CD4-positive, alpha-beta memory T cell (primary cell): Measurements from ENCODE around the gene DIS3L2. TPM values are rescaled to one million over a fixed set of nuclear protein-coding genes. Genes with fewer than 3 reads are reported as not detected.
"Not testable (repeated sequence)": the region's sequence is repeated elsewhere in the genome, so short reads cannot be mapped to it uniquely, and the experiment has no call there.

Experiments
- CTCF ChIA-PET: fragments of 350-600 bp; sonication (Branson Sonifier 250); formaldehyde crosslinking; loops from one replicate; lab custom pipeline; 2021; ENCODE audit warnings: inconsistent platforms; ENCODE audit not compliant: partially characterized antibody; lab: Charles Lee
- POLR2A ChIA-PET: fragments of 350-600 bp; sonication (Branson Sonifier 250); formaldehyde crosslinking; loops from one replicate; lab custom pipeline; 2021; ENCODE audit not compliant: partially characterized antibody; lab: Charles Lee
- DNase-seq, 5 donors: peaks; one replicate each; pipeline versions ENCODE4 v3.0.0 to v3.0.0-alpha.2; 2020 to 2022; ENCODE audit warnings: mixed read lengths in 1 of 5
- H3K27ac ChIP-seq: one replicate; pipeline ENCODE4 v1.7.0; 2013; ENCODE audit warnings: low read depth, low read length
- H3K27me3 ChIP-seq: 2 replicates; pipeline ENCODE4 v1.7.0; 2013; ENCODE audit warnings: mild to moderate bottlenecking, low read length, moderate library complexity; ENCODE audit not compliant: insufficient read depth
- H3K36me3 ChIP-seq: 2 replicates; pipeline ENCODE4 v1.7.0; 2013; ENCODE audit warnings: mild to moderate bottlenecking, low read length, moderate library complexity; ENCODE audit not compliant: insufficient read depth
- H3K4me1 ChIP-seq: 2 replicates; pipeline ENCODE4 v1.7.0; 2013; ENCODE audit warnings: mild to moderate bottlenecking, low read length, moderate library complexity; ENCODE audit not compliant: insufficient read depth
- H3K4me3 ChIP-seq, 2 donors: one replicate each; pipeline ENCODE4 v1.7.0; 2013; ENCODE audit warnings: low read length in 2 of 2, mild to moderate bottlenecking in 1 of 2
- H3K9me3 ChIP-seq, 2 donors: one replicate each; pipeline ENCODE4 v1.7.0; 2013; ENCODE audit warnings: low read length in 2 of 2, control low read depth in 1 of 2; ENCODE audit not compliant: control insufficient read depth in 1 of 2
- H3K27ac Mint-ChIP-seq, 7 donors: one replicate each; pipeline ENCODE4 v1.8.0; 2020 to 2021; ENCODE audit warnings: mixed read lengths in 7 of 7, mild to moderate bottlenecking in 6 of 7, inconsistent platforms in 3 of 7, moderate library complexity in 3 of 7
- H3K27me3 Mint-ChIP-seq, 2 donors: one replicate each; pipeline ENCODE4 v1.8.0; 2020 to 2021; ENCODE audit warnings: mixed read lengths in 2 of 2
- H3K36me3 Mint-ChIP-seq, 2 donors: one replicate each; pipeline ENCODE4 v1.8.0; 2020 to 2021; ENCODE audit warnings: mixed read lengths in 2 of 2, inconsistent platforms in 1 of 2, mild to moderate bottlenecking in 1 of 2
- H3K4me1 Mint-ChIP-seq, 4 donors: one replicate each; pipeline ENCODE4 v1.8.0; 2020 to 2021; ENCODE audit warnings: mixed read lengths in 4 of 4, mild to moderate bottlenecking in 1 of 4
- H3K4me3 Mint-ChIP-seq, 8 donors: one replicate each; pipeline ENCODE4 v1.8.0; 2020 to 2021; ENCODE audit warnings: mixed read lengths in 8 of 8, mild to moderate bottlenecking in 7 of 8, moderate library complexity in 6 of 8, inconsistent platforms in 3 of 8
- H3K9me3 Mint-ChIP-seq, 8 donors: one replicate each; pipeline ENCODE4 v1.8.0; 2020 to 2021; ENCODE audit warnings: mixed read lengths in 8 of 8, mild to moderate bottlenecking in 5 of 8, inconsistent platforms in 3 of 8, moderate library complexity in 1 of 8
- intact Hi-C: fragments of 100-400 bp; cut with micrococcal nuclease; formaldehyde crosslinking; loops from one replicate; pipeline ENCODE4 v1.15.1; 2023
- polyA plus RNA-seq, 2 donors: library from polyadenylated mRNA; unstranded; fragments of 300-500 nt; fragmentation: Illumina TruSeq; gene quantifications; one replicate each; pipeline ENCODE4 v1.2.3, GENCODE V29; 2021
- total RNA-seq, 2 experiments: library from RNA; stranded (reverse); gene quantifications; one replicate each; pipeline ENCODE4 v1.2.3, GENCODE V29; 2021

Gene DIS3L2
- total and polyA plus RNA-seq, 4 experiments from 2014 or later, result 16.0 to 59.7 (median 39.3) TPM

GRCh38 chr2:231940795-231941194 is 20.7 kb upstream of the DIS3L2 start:
- Histone ChIP-seq H3K4me3 (no peak overlapping the region), H3K9me3 (no peaks in the 10 kb centered on the region), H3K36me3 (no peaks in the 10 kb centered on the region), H3K27me3 (no peaks in the 10 kb centered on the region), H3K4me1 (no peaks in the 10 kb centered on the region), H3K27ac (no peak overlapping the region)
- Mint-ChIP-seq H3K36me3 (no peaks in the 10 kb centered on the region), H3K4me3 (no peak overlapping the region), H3K9me3 (peaks cover 0 to 3% (median 0%) of the 10 kb centered on the region in 8 donors), H3K4me1 (no peaks in the 10 kb centered on the region), H3K27me3 (peaks cover 3 to 7% of the 10 kb centered on the region in 2 donors), H3K27ac (no peak overlapping the region)
- intact Hi-C loops, result no loop called here
- no peak for DNase-seq
- CTCF ChIA-PET, result no interaction called here
- POLR2A ChIA-PET, result no interaction called here

- H3K9me3 Mint-ChIP-seq, result peaks cover 0 to 3% (median 0%) of the 10 kb centered on the region in 8 donors
- Histone ChIP-seq H3K27ac (no peak overlapping the region), H3K36me3 (no peaks in the 10 kb centered on the region), H3K4me3 (no peak overlapping the region), H3K4me1 (no peaks in the 10 kb centered on the region), H3K27me3 (no peaks in the 10 kb centered on the region), H3K9me3 (no peaks in the 10 kb centered on the region)
- no peak overlapping the region for H3K27ac Mint-ChIP-seq
- H3K4me3 Mint-ChIP-seq, result no peak overlapping the region
- intact Hi-C loops, result no loop called here
- POLR2A ChIA-PET, result no interaction called here
- H3K4me1 Mint-ChIP-seq, result no peaks in the 10 kb centered on the region
- peaks cover 3 to 7% of the 10 kb centered on the region in 2 donors for H3K27me3 Mint-ChIP-seq
- no peak for DNase-seq
- H3K36me3 Mint-ChIP-seq, result no peaks in the 10 kb centered on the region
- CTCF ChIA-PET, result no interaction called here
Measured at GRCh38 chr2:231941673-231942072, 19.8 kb upstream of the DIS3L2 start.

- intact Hi-C loops, result no loop called here
- H3K36me3 ChIP-seq, result no peaks in the 10 kb centered on the region
- CTCF ChIA-PET, result no interaction called here
Measured at GRCh38 chr2:231942180-231942579, 19.3 kb upstream of the DIS3L2 start.

GRCh38 chr2:231946241-231946814 is 15.2 kb upstream of the DIS3L2 start:
- Histone ChIP-seq H3K36me3 (no peaks in the 10 kb centered on the region), H3K9me3 (no peaks in the 10 kb centered on the region), H3K4me3 (no peak overlapping the region), H3K4me1 (no peaks in the 10 kb centered on the region), H3K27ac (no peak overlapping the region), H3K27me3 (no peaks in the 10 kb centered on the region)
- ChIA-PET CTCF (no interaction called here), POLR2A (no interaction called here)
- intact Hi-C loops, result no loop called here
- Mint-ChIP-seq H3K9me3 (peaks cover 0 to under 1% (median 0%) of the 10 kb centered on the region in 8 donors), H3K27me3 (peaks cover 5 to 9% of the 10 kb centered on the region in 2 donors), H3K4me3 (no peak overlapping the region), H3K36me3 (no peaks in the 10 kb centered on the region), H3K4me1 (no peaks in the 10 kb centered on the region), H3K27ac (no peak overlapping the region)
- DNase-seq, result no peak

More at GRCh38 chr2:231942180-231942579, 19.3 kb upstream of the DIS3L2 start:
- no peaks in the 10 kb centered on the region for H3K4me1 ChIP-seq
- Mint-ChIP-seq H3K36me3 (no peaks in the 10 kb centered on the region), H3K27ac (no peak overlapping the region), H3K27me3 (peaks cover 3 to 7% of the 10 kb centered on the region in 2 donors), H3K9me3 (peaks cover 0 to 3% (median 0%) of the 10 kb centered on the region in 8 donors), H3K4me1 (no peaks in the 10 kb centered on the region), H3K4me3 (no peak overlapping the region)
- H3K27me3 ChIP-seq, result no peaks in the 10 kb centered on the region
- no peak for DNase-seq
- no peaks in the 10 kb centered on the region for H3K9me3 ChIP-seq
- no peak overlapping the region for H3K4me3 ChIP-seq
- POLR2A ChIA-PET, result no interaction called here
- H3K27ac ChIP-seq, result no peak overlapping the region

- intact Hi-C loops, H3K36me3 Mint-ChIP-seq, CTCF ChIA-PET, DNase-seq, H3K4me1 ChIP-seq, H3K27me3 ChIP-seq, H3K36me3 ChIP-seq, H3K4me3 ChIP-seq, H3K9me3 ChIP-seq, POLR2A ChIA-PET, H3K27ac ChIP-seq, H3K4me3 Mint-ChIP-seq, H3K4me1 Mint-ChIP-seq, H3K9me3 Mint-ChIP-seq: not testable (repeated sequence)
- Mint-ChIP-seq H3K27me3 (peaks cover 5 to 15% of the 10 kb centered on the region in 2 donors), H3K27ac (peak overlapping the region in 1 of 7 donors; percentile 19)
Measured at GRCh38 chr2:231947112-231947511, 14.4 kb upstream of the DIS3L2 start.

GRCh38 chr2:231947694-231948093 is 13.8 kb upstream of the DIS3L2 start:
- Mint-ChIP-seq H3K4me1 (no peaks in the 10 kb centered on the region), H3K9me3 (peaks cover 0 to 6% (median 0%) of the 10 kb centered on the region in 8 donors), H3K36me3 (no peaks in the 10 kb centered on the region), H3K4me3 (no peak overlapping the region), H3K27ac (no peak overlapping the region), H3K27me3 (peaks cover 5 to 15% of the 10 kb centered on the region in 2 donors)
- H3K27ac ChIP-seq, result no peak overlapping the region
- no peaks in the 10 kb centered on the region for H3K27me3 ChIP-seq
- intact Hi-C loops, result no loop called here
- ChIA-PET POLR2A (no interaction called here), CTCF (no interaction called here)
- no peaks in the 10 kb centered on the region for H3K9me3 ChIP-seq
- no peak overlapping the region for H3K4me3 ChIP-seq
- H3K4me1 ChIP-seq, result no peaks in the 10 kb centered on the region
- H3K36me3 ChIP-seq, result no peaks in the 10 kb centered on the region
- no peak for DNase-seq

- no peaks in the 10 kb centered on the region for H3K36me3 ChIP-seq
Measured at GRCh38 chr2:231951452-231952035, 10.0 kb upstream of the DIS3L2 start.

More at GRCh38 chr2:231951452-231952035, 10.0 kb upstream of the DIS3L2 start:
- DNase-seq, result no peak
- no peak overlapping the region for H3K4me3 Mint-ChIP-seq
- peaks cover 0 to 6% (median 0%) of the 10 kb centered on the region in 8 donors for H3K9me3 Mint-ChIP-seq
- Histone ChIP-seq H3K4me1 (no peaks in the 10 kb centered on the region), H3K27me3 (no peaks in the 10 kb centered on the region), H3K4me3 (no peak overlapping the region), H3K9me3 (no peaks in the 10 kb centered on the region), H3K27ac (no peak overlapping the region)
- H3K36me3 Mint-ChIP-seq, result no peaks in the 10 kb centered on the region
- peaks cover 10 to 12% of the 10 kb centered on the region in 2 donors for H3K27me3 Mint-ChIP-seq
- no peak overlapping the region for H3K27ac Mint-ChIP-seq
- intact Hi-C loops, result no loop called here
- POLR2A ChIA-PET, result no interaction called here
- CTCF ChIA-PET, result no interaction called here
- no peaks in the 10 kb centered on the region for H3K4me1 Mint-ChIP-seq
